ENCODE measurements around the gene TRAK2. TPM values are rescaled to one million over a fixed set of nuclear protein-coding genes. Genes with fewer than 3 reads are reported as not detected.

TRAK2 gene
- total and polyA plus RNA-seq, 2 of the 8 experiments (the other 6 are each of a cell fraction or from before 2014, with no cell fraction given) = 4.5 to 15.7 TPM

GRCh38 chr2:201484805-201485204 is 33.5 kb upstream of the TRAK2 start (continued):
- TF ChIP-seq GTF2F1 (IDR thresholded peaks at IDR 0.05; ENCODE audit: borderline replicate concordance, low read depth, low read length) (no peak), POLR2A (IDR thresholded peaks at IDR 0.05; ENCODE audit: control extremely low read depth in 1 of 2, low read depth in 2 of 2, low read length in 2 of 2) (no peak), CBX8 (IDR thresholded peaks at IDR 0.05; ENCODE audit: borderline replicate concordance, low read depth, low read length) (no peak), SUZ12 (IDR thresholded peaks at IDR 0.05; ENCODE audit: low read length) (no peak), JUND (IDR thresholded peaks at IDR 0.05; ENCODE audit: low read length) (no peak), BRCA1 (IDR thresholded peaks at IDR 0.05; ENCODE audit: low read depth, low read length) (no peak)

Measured in H1 (cell line).